SK-N-SH (cell line): Measurements from ENCODE around the gene CALCA.

Source experiments
- EP300 ChIP-seq, 2 experiments: IDR thresholded peaks; 2 replicates each; pipeline versions ENCODE4 v1.4.0 to v1.6.1; 2012; ENCODE audit warnings: borderline replicate concordance in 1 of 2, low read depth in 1 of 2, low read length in 1 of 2
- FOXM1 ChIP-seq: IDR thresholded peaks from 2 replicates; pipeline ENCODE4 v1.4.0; 2012; ENCODE audit warnings: low read depth, mild to moderate bottlenecking
- GABPA ChIP-seq: IDR thresholded peaks from 2 replicates; pipeline ENCODE4 v1.4.0; 2012; ENCODE audit warnings: low read depth, mild to moderate bottlenecking
- JUND ChIP-seq: IDR thresholded peaks from 2 replicates; pipeline ENCODE4 v1.4.0; 2012
- NRF1 ChIP-seq: IDR thresholded peaks from 2 replicates; pipeline ENCODE4 v1.6.1; 2012; ENCODE audit warnings: low read depth, mild to moderate bottlenecking, low read length
- RXRA ChIP-seq: IDR thresholded peaks from 2 replicates; pipeline ENCODE4 v1.4.0; 2012; ENCODE audit warnings: low read depth, mild to moderate bottlenecking, borderline replicate concordance
- SIN3A ChIP-seq: IDR thresholded peaks from 2 replicates; pipeline ENCODE4 v1.6.1; 2012; ENCODE audit warnings: low read depth, mild to moderate bottlenecking, low read length, moderate library complexity, borderline replicate concordance
- YY1 ChIP-seq: IDR thresholded peaks from 2 replicates; pipeline ENCODE4 v1.4.0; 2012; ENCODE audit warnings: low read depth, mild to moderate bottlenecking
- TF ChIP-seq, protein P1 (sequence below): fragments of 200-600 bp; sonication (generic); IDR thresholded peaks from 2 replicates; pipeline ENCODE4 v1.6.1; 2017; ENCODE audit warnings: antibody characterized with exemption, mild to moderate bottlenecking, moderate library complexity
- TF ChIP-seq, protein P2 (sequence below): IDR thresholded peaks from 2 replicates; pipeline ENCODE4 v1.6.1; 2012; ENCODE audit warnings: mild to moderate bottlenecking, low read depth, low read length, moderate library complexity
- TF ChIP-seq, protein P3 (sequence below): fragments of 150-350 bp; IDR thresholded peaks from 2 replicates; pipeline ENCODE4 v1.6.1; 2017; ENCODE audit warnings: antibody characterized with exemption, low read length, low read depth, borderline replicate concordance
- TF ChIP-seq, protein P4 (sequence below): IDR thresholded peaks from 2 replicates; pipeline ENCODE4 v1.4.0; 2012; ENCODE audit warnings: low read depth

DNA sequence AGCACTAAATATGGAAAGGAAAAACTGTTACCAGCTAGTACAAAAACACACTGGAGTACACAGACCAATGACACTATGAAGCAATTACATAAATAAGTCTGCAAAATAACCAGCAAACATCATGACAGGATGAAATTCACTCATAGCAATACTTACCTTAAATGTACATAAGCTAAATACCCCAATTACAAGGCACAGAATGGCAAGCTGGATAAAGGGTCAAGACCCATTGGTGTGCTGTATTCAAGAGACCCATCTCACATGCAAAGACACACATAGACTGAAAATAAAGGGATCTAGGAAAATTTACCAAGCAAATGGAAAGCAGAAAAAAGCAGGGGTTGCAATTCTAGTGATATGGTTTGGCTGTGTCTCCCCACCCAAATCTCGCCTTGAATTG, 44.0 kb upstream of the CALCA start:
- TF ChIP-seq, protein P1, sequence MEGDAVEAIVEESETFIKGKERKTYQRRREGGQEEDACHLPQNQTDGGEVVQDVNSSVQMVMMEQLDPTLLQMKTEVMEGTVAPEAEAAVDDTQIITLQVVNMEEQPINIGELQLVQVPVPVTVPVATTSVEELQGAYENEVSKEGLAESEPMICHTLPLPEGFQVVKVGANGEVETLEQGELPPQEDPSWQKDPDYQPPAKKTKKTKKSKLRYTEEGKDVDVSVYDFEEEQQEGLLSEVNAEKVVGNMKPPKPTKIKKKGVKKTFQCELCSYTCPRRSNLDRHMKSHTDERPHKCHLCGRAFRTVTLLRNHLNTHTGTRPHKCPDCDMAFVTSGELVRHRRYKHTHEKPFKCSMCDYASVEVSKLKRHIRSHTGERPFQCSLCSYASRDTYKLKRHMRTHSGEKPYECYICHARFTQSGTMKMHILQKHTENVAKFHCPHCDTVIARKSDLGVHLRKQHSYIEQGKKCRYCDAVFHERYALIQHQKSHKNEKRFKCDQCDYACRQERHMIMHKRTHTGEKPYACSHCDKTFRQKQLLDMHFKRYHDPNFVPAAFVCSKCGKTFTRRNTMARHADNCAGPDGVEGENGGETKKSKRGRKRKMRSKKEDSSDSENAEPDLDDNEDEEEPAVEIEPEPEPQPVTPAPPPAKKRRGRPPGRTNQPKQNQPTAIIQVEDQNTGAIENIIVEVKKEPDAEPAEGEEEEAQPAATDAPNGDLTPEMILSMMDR: no peak
- TF ChIP-seq SIN3A (no peak), FOXM1 (no peak), NRF1 (no peak), YY1 (no peak), RXRA (no peak), GABPA (no peak), JUND (no peak), EP300 (IDR thresholded peaks at IDR 0.05; ENCODE audit: borderline replicate concordance in 1 of 2, low read depth in 1 of 2, low read length in 1 of 2) (no peak)
- TF ChIP-seq, protein P2, sequence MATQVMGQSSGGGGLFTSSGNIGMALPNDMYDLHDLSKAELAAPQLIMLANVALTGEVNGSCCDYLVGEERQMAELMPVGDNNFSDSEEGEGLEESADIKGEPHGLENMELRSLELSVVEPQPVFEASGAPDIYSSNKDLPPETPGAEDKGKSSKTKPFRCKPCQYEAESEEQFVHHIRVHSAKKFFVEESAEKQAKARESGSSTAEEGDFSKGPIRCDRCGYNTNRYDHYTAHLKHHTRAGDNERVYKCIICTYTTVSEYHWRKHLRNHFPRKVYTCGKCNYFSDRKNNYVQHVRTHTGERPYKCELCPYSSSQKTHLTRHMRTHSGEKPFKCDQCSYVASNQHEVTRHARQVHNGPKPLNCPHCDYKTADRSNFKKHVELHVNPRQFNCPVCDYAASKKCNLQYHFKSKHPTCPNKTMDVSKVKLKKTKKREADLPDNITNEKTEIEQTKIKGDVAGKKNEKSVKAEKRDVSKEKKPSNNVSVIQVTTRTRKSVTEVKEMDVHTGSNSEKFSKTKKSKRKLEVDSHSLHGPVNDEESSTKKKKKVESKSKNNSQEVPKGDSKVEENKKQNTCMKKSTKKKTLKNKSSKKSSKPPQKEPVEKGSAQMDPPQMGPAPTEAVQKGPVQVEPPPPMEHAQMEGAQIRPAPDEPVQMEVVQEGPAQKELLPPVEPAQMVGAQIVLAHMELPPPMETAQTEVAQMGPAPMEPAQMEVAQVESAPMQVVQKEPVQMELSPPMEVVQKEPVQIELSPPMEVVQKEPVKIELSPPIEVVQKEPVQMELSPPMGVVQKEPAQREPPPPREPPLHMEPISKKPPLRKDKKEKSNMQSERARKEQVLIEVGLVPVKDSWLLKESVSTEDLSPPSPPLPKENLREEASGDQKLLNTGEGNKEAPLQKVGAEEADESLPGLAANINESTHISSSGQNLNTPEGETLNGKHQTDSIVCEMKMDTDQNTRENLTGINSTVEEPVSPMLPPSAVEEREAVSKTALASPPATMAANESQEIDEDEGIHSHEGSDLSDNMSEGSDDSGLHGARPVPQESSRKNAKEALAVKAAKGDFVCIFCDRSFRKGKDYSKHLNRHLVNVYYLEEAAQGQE: no peak
- TF ChIP-seq, protein P3, sequence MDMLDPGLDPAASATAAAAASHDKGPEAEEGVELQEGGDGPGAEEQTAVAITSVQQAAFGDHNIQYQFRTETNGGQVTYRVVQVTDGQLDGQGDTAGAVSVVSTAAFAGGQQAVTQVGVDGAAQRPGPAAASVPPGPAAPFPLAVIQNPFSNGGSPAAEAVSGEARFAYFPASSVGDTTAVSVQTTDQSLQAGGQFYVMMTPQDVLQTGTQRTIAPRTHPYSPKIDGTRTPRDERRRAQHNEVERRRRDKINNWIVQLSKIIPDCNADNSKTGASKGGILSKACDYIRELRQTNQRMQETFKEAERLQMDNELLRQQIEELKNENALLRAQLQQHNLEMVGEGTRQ: no peak
- TF ChIP-seq, protein P4, sequence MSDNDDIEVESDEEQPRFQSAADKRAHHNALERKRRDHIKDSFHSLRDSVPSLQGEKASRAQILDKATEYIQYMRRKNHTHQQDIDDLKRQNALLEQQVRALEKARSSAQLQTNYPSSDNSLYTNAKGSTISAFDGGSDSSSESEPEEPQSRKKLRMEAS: no peak
